Measurements from ENCODE around the gene FADS3. TPM values are rescaled to one million over a fixed set of nuclear protein-coding genes. Genes with fewer than 3 reads are reported as not detected.

Gene FADS3
- polyA plus RNA-seq, 1 donor, result 9.1 TPM

GRCh38 chr11:61848631-61849030 lies 42.7 kb downstream of the FADS3 start:
- no CpG with 5 or more reads among the region's 9 CpGs for WGBS (ENCODE audit: insufficient coverage, low lambda C conversion rate)
- H3K27ac ChIP-seq (ENCODE audit: low read length), result no peak overlapping the region
- H3K36me3 ChIP-seq (ENCODE audit: control insufficient read depth, insufficient read depth, low read length), result peaks cover 11% of the 10 kb centered on the region
- no peaks in the 10 kb centered on the region for H3K9me3 ChIP-seq (ENCODE audit: control insufficient read depth, low read depth, low read length)
- H3K4me1 ChIP-seq (ENCODE audit: control insufficient read depth, insufficient read depth, low read length), result no peaks in the 10 kb centered on the region
- no peak overlapping the region for H3K4me3 ChIP-seq (ENCODE audit: low read length)
- DNase-seq, result no peak
- H3K27me3 ChIP-seq (ENCODE audit: control insufficient read depth, insufficient read depth, low read length), result no peaks in the 10 kb centered on the region

GRCh38 chr11:61847914-61848581 lies 43.3 kb downstream of the FADS3 start:
- Histone ChIP-seq H3K4me1 (ENCODE audit: control insufficient read depth, insufficient read depth, low read length) (no peaks in the 10 kb centered on the region), H3K9me3 (ENCODE audit: control insufficient read depth, low read depth, low read length) (no peaks in the 10 kb centered on the region), H3K27ac (ENCODE audit: low read length) (no peak overlapping the region), H3K4me3 (ENCODE audit: low read length) (no peak overlapping the region), H3K27me3 (ENCODE audit: control insufficient read depth, insufficient read depth, low read length) (no peaks in the 10 kb centered on the region), H3K36me3 (ENCODE audit: control insufficient read depth, insufficient read depth, low read length) (peaks cover 11% of the 10 kb centered on the region)
- DNase-seq, result no peak
- no CpG with 5 or more reads among the region's 18 CpGs for WGBS (ENCODE audit: insufficient coverage, low lambda C conversion rate)

- no peaks in the 10 kb centered on the region for H3K9me3 ChIP-seq (ENCODE audit: control insufficient read depth, low read depth, low read length)
- DNase-seq, result no peak
- no peak overlapping the region for H3K4me3 ChIP-seq (ENCODE audit: low read length)
- WGBS (ENCODE audit: insufficient coverage, low lambda C conversion rate), result no CpG with 5 or more reads among the region's 10 CpGs
- H3K27me3 ChIP-seq (ENCODE audit: control insufficient read depth, insufficient read depth, low read length), result no peaks in the 10 kb centered on the region
- no peak overlapping the region for H3K27ac ChIP-seq (ENCODE audit: low read length)
- H3K4me1 ChIP-seq (ENCODE audit: control insufficient read depth, insufficient read depth, low read length), result no peaks in the 10 kb centered on the region
- H3K36me3 ChIP-seq (ENCODE audit: control insufficient read depth, insufficient read depth, low read length), result peaks cover 22% of the 10 kb centered on the region
These were observed 44.9 kb downstream of the FADS3 start for GRCh38 chr11:61846362-61847020.

- Histone ChIP-seq H3K4me3 (ENCODE audit: low read length) (no peak overlapping the region), H3K27me3 (ENCODE audit: control insufficient read depth, insufficient read depth, low read length) (no peaks in the 10 kb centered on the region), H3K9me3 (ENCODE audit: control insufficient read depth, low read depth, low read length) (no peaks in the 10 kb centered on the region), H3K36me3 (ENCODE audit: control insufficient read depth, insufficient read depth, low read length) (peaks cover 22% of the 10 kb centered on the region), H3K27ac (ENCODE audit: low read length) (no peak overlapping the region), H3K4me1 (ENCODE audit: control insufficient read depth, insufficient read depth, low read length) (no peaks in the 10 kb centered on the region)
- DNase-seq, result no peak
- WGBS (ENCODE audit: insufficient coverage, low lambda C conversion rate), result 100% methylated on average over 2 of the region's 16 CpGs
These were observed 46.3 kb downstream of the FADS3 start for GRCh38 chr11:61844909-61845565.

- peaks cover 18% of the 10 kb centered on the region for H3K36me3 ChIP-seq (ENCODE audit: control insufficient read depth, insufficient read depth, low read length)
- no peaks in the 10 kb centered on the region for H3K27me3 ChIP-seq (ENCODE audit: control insufficient read depth, insufficient read depth, low read length)
- no peak overlapping the region for H3K4me3 ChIP-seq (ENCODE audit: low read length)
- no peaks in the 10 kb centered on the region for H3K9me3 ChIP-seq (ENCODE audit: control insufficient read depth, low read depth, low read length)
- DNase-seq, result no peak
- no peak overlapping the region for H3K27ac ChIP-seq (ENCODE audit: low read length)
- no peaks in the 10 kb centered on the region for H3K4me1 ChIP-seq (ENCODE audit: control insufficient read depth, insufficient read depth, low read length)
- WGBS (ENCODE audit: insufficient coverage, low lambda C conversion rate), result no CpG with 5 or more reads among the region's 7 CpGs
These were observed 48.9 kb downstream of the FADS3 start for GRCh38 chr11:61842528-61842820.

- DNase-seq, result no peak
- Histone ChIP-seq H3K9me3 (ENCODE audit: control insufficient read depth, low read depth, low read length) (no peaks in the 10 kb centered on the region), H3K36me3 (ENCODE audit: control insufficient read depth, insufficient read depth, low read length) (peaks cover 18% of the 10 kb centered on the region), H3K27me3 (ENCODE audit: control insufficient read depth, insufficient read depth, low read length) (no peaks in the 10 kb centered on the region), H3K4me1 (ENCODE audit: control insufficient read depth, insufficient read depth, low read length) (no peaks in the 10 kb centered on the region), H3K27ac (ENCODE audit: low read length) (no peak overlapping the region), H3K4me3 (ENCODE audit: low read length) (no peak overlapping the region)
- 42% methylated on average over 3 of the region's 12 CpGs for WGBS (ENCODE audit: insufficient coverage, low lambda C conversion rate)
These were observed 49.5 kb downstream of the FADS3 start for GRCh38 chr11:61841636-61842527.

- Histone ChIP-seq H3K27me3 (ENCODE audit: control insufficient read depth, insufficient read depth, low read length) (no peaks in the 10 kb centered on the region), H3K36me3 (ENCODE audit: control insufficient read depth, insufficient read depth, low read length) (peaks cover 18% of the 10 kb centered on the region), H3K4me3 (ENCODE audit: low read length) (no peak overlapping the region), H3K4me1 (ENCODE audit: control insufficient read depth, insufficient read depth, low read length) (no peaks in the 10 kb centered on the region), H3K27ac (ENCODE audit: low read length) (no peak overlapping the region), H3K9me3 (ENCODE audit: control insufficient read depth, low read depth, low read length) (no peaks in the 10 kb centered on the region)
- no CpG with 5 or more reads among the region's 7 CpGs for WGBS (ENCODE audit: insufficient coverage, low lambda C conversion rate)
- no peak for DNase-seq
These were observed 51.0 kb downstream of the FADS3 start for GRCh38 chr11:61840371-61840770.

- no peak for DNase-seq
- H3K27ac ChIP-seq (ENCODE audit: low read length), result no peak overlapping the region
- no peak overlapping the region for H3K4me3 ChIP-seq (ENCODE audit: low read length)
- peaks cover 16% of the 10 kb centered on the region for H3K36me3 ChIP-seq (ENCODE audit: control insufficient read depth, insufficient read depth, low read length)
- no CpG with 5 or more reads among the region's 2 CpGs for WGBS (ENCODE audit: insufficient coverage, low lambda C conversion rate)
- H3K4me1 ChIP-seq (ENCODE audit: control insufficient read depth, insufficient read depth, low read length), result no peaks in the 10 kb centered on the region
- H3K27me3 ChIP-seq (ENCODE audit: control insufficient read depth, insufficient read depth, low read length), result no peaks in the 10 kb centered on the region
- no peaks in the 10 kb centered on the region for H3K9me3 ChIP-seq (ENCODE audit: control insufficient read depth, low read depth, low read length)
These were observed 51.6 kb downstream of the FADS3 start for GRCh38 chr11:61839742-61840141.

GRCh38 chr11:61838921-61839320 lies 52.4 kb downstream of the FADS3 start:
- no peak for DNase-seq
- 80% methylated on average over 1 of the region's 10 CpGs for WGBS (ENCODE audit: insufficient coverage, low lambda C conversion rate)
- Histone ChIP-seq H3K9me3 (ENCODE audit: control insufficient read depth, low read depth, low read length) (no peaks in the 10 kb centered on the region), H3K27ac (ENCODE audit: low read length) (no peak overlapping the region), H3K4me1 (ENCODE audit: control insufficient read depth, insufficient read depth, low read length) (no peaks in the 10 kb centered on the region), H3K36me3 (ENCODE audit: control insufficient read depth, insufficient read depth, low read length) (peaks cover 16% of the 10 kb centered on the region), H3K27me3 (ENCODE audit: control insufficient read depth, insufficient read depth, low read length) (no peaks in the 10 kb centered on the region), H3K4me3 (ENCODE audit: low read length) (no peak overlapping the region)

GRCh38 chr11:61838501-61838900 lies 52.8 kb downstream of the FADS3 start:
- WGBS (ENCODE audit: insufficient coverage, low lambda C conversion rate), result 100% methylated on average over 1 of the region's 5 CpGs
- Histone ChIP-seq H3K27ac (ENCODE audit: low read length) (no peak overlapping the region), H3K4me3 (ENCODE audit: low read length) (no peak overlapping the region), H3K9me3 (ENCODE audit: control insufficient read depth, low read depth, low read length) (no peaks in the 10 kb centered on the region), H3K4me1 (ENCODE audit: control insufficient read depth, insufficient read depth, low read length) (no peaks in the 10 kb centered on the region), H3K27me3 (ENCODE audit: control insufficient read depth, insufficient read depth, low read length) (no peaks in the 10 kb centered on the region), H3K36me3 (ENCODE audit: control insufficient read depth, insufficient read depth, low read length) (peaks cover 16% of the 10 kb centered on the region)
- DNase-seq, result no peak

Data from large intestine (tissue), 3 donors.